ENCODE measurements around the gene ALKBH6. TPM values are rescaled to one million over a fixed set of nuclear protein-coding genes. Genes with fewer than 3 reads are reported as not detected.

ALKBH6 gene
- total RNA-seq, 4 donors from 2014 or later = 27.6 to 151 (median 83.2) TPM

GRCh38 chr19:36027696-36028095, 13.7 kb upstream of the ALKBH6 start:
- in situ Hi-C loops (cut with MboI; ENCODE audit: low pct_ligation_motif_present in 1 of 4, low pct_unique_long_range_greater_than_20kb in 1 of 4, low sequenced_read_pairs in 3 of 4) = no loop called here
- Histone ChIP-seq H3K36me3 (no peaks in the 10 kb centered on the region), H3K27ac (no peak overlapping the region), H3K4me1 (peaks cover 0 to 12% (median 0%) of the 10 kb centered on the region in 4 donors), H3K27me3 (no peaks in the 10 kb centered on the region), H3K4me3 (no peak overlapping the region), H3K9me3 (no peaks in the 10 kb centered on the region)
- 87 to 95% methylated on average over 3 to 6 of the region's 6 CpGs for WGBS, 2 donors (ENCODE audit: low coverage in 1 of 2)
- DNase-seq = no peak
- intact Hi-C loops (cut with DNase I; ENCODE audit: low total_unique reads) = no loop called here
- TF ChIP-seq EP300 (IDR thresholded peaks at IDR 0.05; ENCODE audit: low read depth) (no peak), CTCF (IDR thresholded peaks at IDR 0.05) (no peak), POLR2A (IDR thresholded peaks at IDR 0.05) (no peak), POLR2AphosphoS5 (IDR thresholded peaks at IDR 0.05) (no peak)

- Histone ChIP-seq H3K27ac (no peak overlapping the region), H3K36me3 (no peaks in the 10 kb centered on the region), H3K4me1 (no peaks in the 10 kb centered on the region), H3K9me3 (no peaks in the 10 kb centered on the region), H3K4me3 (no peak overlapping the region), H3K27me3 (no peaks in the 10 kb centered on the region)
- in situ Hi-C loops (cut with MboI; ENCODE audit: low pct_ligation_motif_present in 1 of 4, low pct_unique_long_range_greater_than_20kb in 1 of 4, low sequenced_read_pairs in 3 of 4) (no loop called here), intact Hi-C loops (cut with DNase I; ENCODE audit: low total_unique reads) (no loop called here)
- 98% methylated on average over 45 of the region's 49 CpGs; no CpG with 5 or more reads in 1 of the 2 donors for WGBS, 2 donors (ENCODE audit: low coverage in 1 of 2)
- DNase-seq = no peak
- TF ChIP-seq POLR2AphosphoS5 (IDR thresholded peaks at IDR 0.05) (no peak), EP300 (IDR thresholded peaks at IDR 0.05; ENCODE audit: low read depth) (no peak), POLR2A (IDR thresholded peaks at IDR 0.05) (no peak), CTCF (IDR thresholded peaks at IDR 0.05) (no peak)
Measured at GRCh38 chr19:36026091-36026876, 12.3 kb upstream of the ALKBH6 start.

GRCh38 chr19:36025541-36025940, 11.5 kb upstream of the ALKBH6 start:
- TF ChIP-seq POLR2AphosphoS5 (IDR thresholded peaks at IDR 0.05) (no peak), EP300 (IDR thresholded peaks at IDR 0.05; ENCODE audit: low read depth) (no peak), CTCF (IDR thresholded peaks at IDR 0.05) (no peak), POLR2A (IDR thresholded peaks at IDR 0.05) (no peak)
- Histone ChIP-seq H3K4me1 (no peaks in the 10 kb centered on the region), H3K4me3 (no peak overlapping the region), H3K27ac (no peak overlapping the region), H3K27me3 (no peaks in the 10 kb centered on the region), H3K36me3 (no peaks in the 10 kb centered on the region), H3K9me3 (no peaks in the 10 kb centered on the region)
- in situ Hi-C loops (cut with MboI; ENCODE audit: low pct_ligation_motif_present in 1 of 4, low pct_unique_long_range_greater_than_20kb in 1 of 4, low sequenced_read_pairs in 3 of 4) (no loop called here), intact Hi-C loops (cut with DNase I; ENCODE audit: low total_unique reads) (no loop called here)
- no peak for DNase-seq
- 60 to 71% methylated on average over 1 of the region's 1 CpG for WGBS, 2 donors (ENCODE audit: low coverage in 1 of 2)

- H3K36me3 ChIP-seq = no peaks in the 10 kb centered on the region
- DNase-seq = no peak
- no peaks in the 10 kb centered on the region for H3K27me3 ChIP-seq
- no peaks in the 10 kb centered on the region for H3K9me3 ChIP-seq
- intact Hi-C loops (cut with DNase I; ENCODE audit: low total_unique reads) (no loop called here), in situ Hi-C loops (cut with MboI; ENCODE audit: low pct_ligation_motif_present in 1 of 4, low pct_unique_long_range_greater_than_20kb in 1 of 4, low sequenced_read_pairs in 3 of 4) (no loop called here)
- no peak for TF ChIP-seq EP300 (IDR thresholded peaks at IDR 0.05; ENCODE audit: low read depth)
- no peak for TF ChIP-seq POLR2A (IDR thresholded peaks at IDR 0.05)
- no peak for TF ChIP-seq POLR2AphosphoS5 (IDR thresholded peaks at IDR 0.05)
- no peak for TF ChIP-seq CTCF (IDR thresholded peaks at IDR 0.05)
- no peaks in the 10 kb centered on the region for H3K4me1 ChIP-seq
- H3K27ac ChIP-seq = no peak overlapping the region
- H3K4me3 ChIP-seq = no peak overlapping the region
- 77 to 94% methylated on average over 3 to 5 of the region's 5 CpGs for WGBS, 2 donors (ENCODE audit: low coverage in 1 of 2)
Measured at GRCh38 chr19:36023432-36023831, 9.4 kb upstream of the ALKBH6 start.

Measured in transverse colon (tissue), 4 donors.